22Rv1 (cell line): ENCODE results near the gene EYS.

Experiments used
- ZFX ChIP-seq: fragments of 450-650 bp; IDR thresholded peaks from 2 replicates; pipeline ENCODE4 v1.6.1; 2017; ENCODE audit warnings: antibody characterized with exemption, borderline replicate concordance
- TF ChIP-seq, protein P1 (sequence below): fragments of 450-650 bp; IDR thresholded peaks from 2 replicates; pipeline ENCODE4 v1.5.1; 2017; ENCODE audit warnings: mild to moderate bottlenecking

DNA sequence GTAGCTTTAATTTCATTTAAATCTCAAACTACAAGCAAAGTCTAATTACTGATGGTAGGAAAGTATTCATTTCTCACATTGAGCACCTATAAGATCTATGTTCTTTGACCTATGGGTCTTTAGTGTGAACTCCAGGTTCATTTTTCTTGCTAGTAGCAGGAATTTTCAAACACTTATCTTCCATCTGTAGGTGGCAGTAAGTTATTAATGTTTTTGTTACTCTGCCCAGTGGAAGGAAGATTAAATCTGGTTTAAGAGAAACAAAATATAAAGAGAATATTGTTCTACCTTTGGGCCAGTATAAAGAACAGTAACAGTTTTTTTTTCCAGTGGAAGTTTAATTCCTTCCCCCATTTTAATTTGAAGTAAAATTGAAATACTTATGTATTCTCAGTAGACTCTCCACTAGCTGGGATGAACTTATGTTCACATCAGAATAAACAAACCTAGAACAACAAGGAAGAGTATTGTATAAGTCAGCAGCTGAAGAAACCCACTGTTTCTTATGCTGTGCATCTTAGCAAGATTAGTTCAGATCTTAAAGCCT is 1743.2 kb downstream of the EYS start:
- TF ChIP-seq, protein P1, sequence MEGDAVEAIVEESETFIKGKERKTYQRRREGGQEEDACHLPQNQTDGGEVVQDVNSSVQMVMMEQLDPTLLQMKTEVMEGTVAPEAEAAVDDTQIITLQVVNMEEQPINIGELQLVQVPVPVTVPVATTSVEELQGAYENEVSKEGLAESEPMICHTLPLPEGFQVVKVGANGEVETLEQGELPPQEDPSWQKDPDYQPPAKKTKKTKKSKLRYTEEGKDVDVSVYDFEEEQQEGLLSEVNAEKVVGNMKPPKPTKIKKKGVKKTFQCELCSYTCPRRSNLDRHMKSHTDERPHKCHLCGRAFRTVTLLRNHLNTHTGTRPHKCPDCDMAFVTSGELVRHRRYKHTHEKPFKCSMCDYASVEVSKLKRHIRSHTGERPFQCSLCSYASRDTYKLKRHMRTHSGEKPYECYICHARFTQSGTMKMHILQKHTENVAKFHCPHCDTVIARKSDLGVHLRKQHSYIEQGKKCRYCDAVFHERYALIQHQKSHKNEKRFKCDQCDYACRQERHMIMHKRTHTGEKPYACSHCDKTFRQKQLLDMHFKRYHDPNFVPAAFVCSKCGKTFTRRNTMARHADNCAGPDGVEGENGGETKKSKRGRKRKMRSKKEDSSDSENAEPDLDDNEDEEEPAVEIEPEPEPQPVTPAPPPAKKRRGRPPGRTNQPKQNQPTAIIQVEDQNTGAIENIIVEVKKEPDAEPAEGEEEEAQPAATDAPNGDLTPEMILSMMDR: 0 out of 2 replicates have a peak, but pooled peaks have one; percentile 7
- TF ChIP-seq ZFX: no peak
